GM12875 (cell line): ENCODE measurements around the gene ACER1.
A peak's percentile ranks its signal among the peaks of the same experiment; 100 is the strongest.
"Not testable (repeated sequence)": the region's sequence is repeated elsewhere in the genome, so short reads cannot be mapped to it uniquely, and the experiment has no call there.

Experiments
- H3K4me3 ChIP-seq: one replicate; pipeline ENCODE4 v1.5.1; 2011; ENCODE audit warnings: low read depth, low read length, control low read depth
- TF ChIP-seq, protein P1 (sequence below): IDR thresholded peaks from 2 replicates; pipeline ENCODE4 v1.5.1; 2011; ENCODE audit warnings: low read depth, mild to moderate bottlenecking, control low read depth, inconsistent platforms, low read length, moderate library complexity, borderline replicate concordance; ENCODE audit not compliant: insufficient read depth

ACER1 gene

DNA sequence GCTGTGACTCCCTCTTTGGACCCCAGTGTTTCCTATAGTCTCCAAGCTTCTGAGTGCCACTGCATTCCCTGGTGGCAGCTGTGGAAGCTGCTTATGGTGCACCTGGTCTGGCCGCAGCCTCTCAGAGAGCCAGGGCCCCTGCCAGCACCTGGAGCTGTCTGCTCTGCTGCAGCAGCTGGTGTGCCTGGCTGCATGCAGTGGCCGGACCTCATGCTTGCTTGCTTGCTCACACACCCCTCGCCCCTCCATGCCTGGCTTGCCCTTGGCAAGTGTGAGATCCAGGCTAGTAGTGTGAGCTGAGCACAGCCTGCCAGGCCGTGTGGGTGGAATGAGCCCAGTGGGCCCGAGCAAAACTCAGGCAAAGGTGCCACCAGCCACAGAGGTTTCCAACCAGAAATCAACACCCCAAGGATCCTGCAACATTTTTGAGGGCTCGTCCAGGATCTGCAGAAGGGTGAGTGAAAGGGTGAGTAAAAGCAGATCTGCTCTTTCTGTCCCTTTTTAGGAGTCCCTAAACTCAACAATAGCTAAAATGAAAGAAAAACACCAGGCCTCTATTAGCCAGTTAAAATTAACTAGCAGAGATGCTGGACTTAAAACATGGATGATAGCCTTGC lies 46.0 kb downstream of the ACER1 start:
- no peak overlapping the region for H3K4me3 ChIP-seq
- TF ChIP-seq, protein P1, sequence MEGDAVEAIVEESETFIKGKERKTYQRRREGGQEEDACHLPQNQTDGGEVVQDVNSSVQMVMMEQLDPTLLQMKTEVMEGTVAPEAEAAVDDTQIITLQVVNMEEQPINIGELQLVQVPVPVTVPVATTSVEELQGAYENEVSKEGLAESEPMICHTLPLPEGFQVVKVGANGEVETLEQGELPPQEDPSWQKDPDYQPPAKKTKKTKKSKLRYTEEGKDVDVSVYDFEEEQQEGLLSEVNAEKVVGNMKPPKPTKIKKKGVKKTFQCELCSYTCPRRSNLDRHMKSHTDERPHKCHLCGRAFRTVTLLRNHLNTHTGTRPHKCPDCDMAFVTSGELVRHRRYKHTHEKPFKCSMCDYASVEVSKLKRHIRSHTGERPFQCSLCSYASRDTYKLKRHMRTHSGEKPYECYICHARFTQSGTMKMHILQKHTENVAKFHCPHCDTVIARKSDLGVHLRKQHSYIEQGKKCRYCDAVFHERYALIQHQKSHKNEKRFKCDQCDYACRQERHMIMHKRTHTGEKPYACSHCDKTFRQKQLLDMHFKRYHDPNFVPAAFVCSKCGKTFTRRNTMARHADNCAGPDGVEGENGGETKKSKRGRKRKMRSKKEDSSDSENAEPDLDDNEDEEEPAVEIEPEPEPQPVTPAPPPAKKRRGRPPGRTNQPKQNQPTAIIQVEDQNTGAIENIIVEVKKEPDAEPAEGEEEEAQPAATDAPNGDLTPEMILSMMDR: no peak

DNA sequence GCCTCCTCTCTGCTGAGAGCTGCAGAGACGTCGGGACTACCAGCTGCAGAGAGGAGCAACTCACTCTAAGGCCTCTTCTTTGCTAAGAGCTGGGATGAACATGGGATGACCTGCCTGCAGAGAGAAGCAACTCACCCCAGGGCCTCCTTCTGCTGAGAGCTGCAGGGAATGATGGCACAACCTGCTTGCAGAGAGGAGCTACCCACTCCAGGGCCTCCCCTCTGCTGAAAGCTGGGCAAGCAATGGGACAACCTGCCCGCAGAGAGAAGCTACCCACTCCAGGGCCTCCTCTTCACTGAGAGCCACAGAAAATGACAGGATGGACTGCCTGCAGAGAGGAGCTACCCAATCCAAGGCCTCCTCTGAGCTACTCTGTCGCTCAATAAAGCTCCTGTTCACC lies 46.7 kb downstream of the ACER1 start:
- TF ChIP-seq, protein P1: no peak
- H3K4me3 ChIP-seq: no peak overlapping the region

DNA sequence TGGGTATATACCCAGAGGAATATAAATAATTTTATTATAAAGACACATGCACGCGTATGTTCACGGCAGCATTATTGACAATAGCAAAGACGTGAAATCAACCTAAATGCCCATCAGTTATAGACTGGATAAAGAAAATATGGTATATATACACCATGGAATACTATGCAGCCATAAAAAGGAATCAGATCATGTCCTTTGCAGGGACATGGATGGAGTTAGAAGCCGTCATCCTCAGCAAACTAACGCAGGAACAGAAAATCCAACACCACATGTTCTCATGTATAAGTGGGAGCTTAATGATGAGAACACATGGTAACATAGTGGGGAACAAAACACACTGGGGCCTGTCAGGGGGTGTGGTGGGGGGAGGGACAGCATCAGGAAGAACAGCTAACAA lies 51.0 kb downstream of the ACER1 start:
- H3K4me3 ChIP-seq: not testable (repeated sequence)

- H3K4me3 ChIP-seq: peak within 1 kb of the TSS; percentile 96
Observed at GRCh38 chr19:6279931-6280591, 53.4 kb downstream of the ACER1 start, which contains the start of gene MLLT1. Gene MLLT1 (minus strand): TSS chr19:6279975. CDS start chr19:6279784, 191 bp downstream.

GRCh38 chr19:6279620-6279930 lies 53.8 kb downstream of the ACER1 start:
- H3K4me3 ChIP-seq: peak overlapping the region; percentile 96
- TF ChIP-seq, protein P1: no peak

More at GRCh38 chr19:6279931-6280591, 53.4 kb downstream of the ACER1 start, which contains the start of gene MLLT1:
- TF ChIP-seq, protein P1: peak; percentile 87

GRCh38 chr19:6278740-6279619 lies 54.4 kb downstream of the ACER1 start:
- TF ChIP-seq, protein P1: no peak
- peak overlapping the region; percentile 96 for H3K4me3 ChIP-seq

- TF ChIP-seq, protein P1: no peak
- H3K4me3 ChIP-seq: peak overlapping the region; percentile 96
Observed at GRCh38 chr19:6278051-6278450, 55.4 kb downstream of the ACER1 start.
